Measurements from ENCODE around the gene SLC25A5.

The SLC25A5 gene

DNA sequence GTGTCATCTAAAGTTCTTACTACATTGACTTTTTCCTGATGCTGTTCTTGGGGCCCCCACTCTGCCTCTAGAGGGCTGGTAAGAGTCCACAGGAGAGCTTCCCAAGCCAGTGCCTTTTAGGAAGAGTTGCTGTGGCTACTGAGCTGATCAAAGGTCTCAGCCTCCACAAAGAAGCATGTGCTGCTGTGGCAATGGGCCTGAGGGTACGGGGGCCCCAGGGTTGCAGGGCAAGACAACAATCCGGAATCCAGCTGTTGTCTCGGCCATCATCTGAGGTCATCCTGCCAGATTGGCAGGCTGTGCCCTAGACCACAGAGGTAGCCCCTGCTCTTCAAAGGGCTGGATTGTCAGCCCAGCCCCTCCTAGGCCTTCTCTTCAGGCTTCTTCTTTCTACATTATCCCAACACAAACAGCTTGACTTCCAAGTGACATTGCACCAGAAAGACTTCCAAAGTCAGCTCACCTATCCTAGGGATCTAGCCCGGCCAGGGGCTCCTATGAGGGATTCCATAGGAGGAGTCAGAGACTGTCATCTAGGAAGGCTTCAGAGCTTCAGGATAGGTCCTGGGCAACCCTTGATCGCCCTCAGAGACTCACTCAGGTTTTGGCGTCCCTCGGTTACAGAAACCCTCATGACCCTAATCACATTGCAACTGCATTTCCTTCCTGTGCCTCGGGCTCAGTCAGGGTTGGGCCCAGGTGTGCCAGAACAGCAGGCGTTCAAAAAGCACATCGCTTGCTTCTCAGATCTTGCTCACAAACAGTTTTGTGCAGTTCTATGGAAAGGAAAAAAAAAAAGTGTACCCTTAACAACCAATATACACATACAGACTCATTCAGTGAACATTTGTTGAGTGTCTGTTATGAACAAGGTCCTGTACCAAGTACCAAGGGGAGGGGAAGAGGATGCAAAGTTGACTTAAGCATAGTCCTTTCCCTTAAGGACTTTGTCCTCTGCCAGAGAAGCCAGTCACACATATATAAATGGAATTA, 27.8 kb downstream of the SLC25A5 start:
- TF ChIP-seq ZFP3 (CRISPR knock-in tag; IDR thresholded peaks at IDR 0.05) (no peak), TCF4 (CRISPR knock-in tag; IDR thresholded peaks at IDR 0.05; ENCODE audit: borderline replicate concordance) (no peak), TSHZ2 (CRISPR knock-in tag; IDR thresholded peaks at IDR 0.05) (no peak), ARNTL (CRISPR knock-in tag; IDR thresholded peaks at IDR 0.05; ENCODE audit: borderline replicate concordance, low read depth) (no peak), ZNF8 (CRISPR knock-in tag; IDR thresholded peaks at IDR 0.05) (no peak), ZNF70 (CRISPR knock-in tag; IDR thresholded peaks at IDR 0.05) (no peak), ZC3H10 (CRISPR knock-in tag; IDR thresholded peaks at IDR 0.05) (no peak), OSR1 (CRISPR knock-in tag; IDR thresholded peaks at IDR 0.05) (no peak), SNAI2 (CRISPR knock-in tag; IDR thresholded peaks at IDR 0.05) (no peak), ZFP30 (CRISPR knock-in tag; IDR thresholded peaks at IDR 0.05) (no peak), BACH2 (CRISPR knock-in tag; IDR thresholded peaks at IDR 0.05; ENCODE audit: borderline replicate concordance) (no peak), GLIS3 (CRISPR knock-in tag; IDR thresholded peaks at IDR 0.05) (no peak), PPARA (CRISPR knock-in tag; IDR thresholded peaks at IDR 0.05; ENCODE audit: borderline replicate concordance) (no peak), CSRNP3 (CRISPR knock-in tag; IDR thresholded peaks at IDR 0.05) (no peak), TOX (CRISPR knock-in tag; IDR thresholded peaks at IDR 0.05; ENCODE audit: borderline replicate concordance) (no peak), ESRRG (CRISPR knock-in tag; IDR thresholded peaks at IDR 0.05) (no peak)
- TF ChIP-seq, protein P1, sequence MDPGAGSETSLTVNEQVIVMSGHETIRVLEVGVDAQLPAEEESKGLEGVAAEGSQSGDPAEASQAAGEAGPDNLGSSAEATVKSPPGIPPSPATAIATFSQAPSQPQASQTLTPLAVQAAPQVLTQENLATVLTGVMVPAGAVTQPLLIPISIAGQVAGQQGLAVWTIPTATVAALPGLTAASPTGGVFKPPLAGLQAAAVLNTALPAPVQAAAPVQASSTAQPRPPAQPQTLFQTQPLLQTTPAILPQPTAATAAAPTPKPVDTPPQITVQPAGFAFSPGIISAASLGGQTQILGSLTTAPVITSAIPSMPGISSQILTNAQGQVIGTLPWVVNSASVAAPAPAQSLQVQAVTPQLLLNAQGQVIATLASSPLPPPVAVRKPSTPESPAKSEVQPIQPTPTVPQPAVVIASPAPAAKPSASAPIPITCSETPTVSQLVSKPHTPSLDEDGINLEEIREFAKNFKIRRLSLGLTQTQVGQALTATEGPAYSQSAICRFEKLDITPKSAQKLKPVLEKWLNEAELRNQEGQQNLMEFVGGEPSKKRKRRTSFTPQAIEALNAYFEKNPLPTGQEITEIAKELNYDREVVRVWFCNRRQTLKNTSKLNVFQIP (CRISPR knock-in tag; IDR thresholded peaks at IDR 0.05; ENCODE audit: borderline replicate concordance, low read depth) = no peak
- TF ChIP-seq, protein P2, sequence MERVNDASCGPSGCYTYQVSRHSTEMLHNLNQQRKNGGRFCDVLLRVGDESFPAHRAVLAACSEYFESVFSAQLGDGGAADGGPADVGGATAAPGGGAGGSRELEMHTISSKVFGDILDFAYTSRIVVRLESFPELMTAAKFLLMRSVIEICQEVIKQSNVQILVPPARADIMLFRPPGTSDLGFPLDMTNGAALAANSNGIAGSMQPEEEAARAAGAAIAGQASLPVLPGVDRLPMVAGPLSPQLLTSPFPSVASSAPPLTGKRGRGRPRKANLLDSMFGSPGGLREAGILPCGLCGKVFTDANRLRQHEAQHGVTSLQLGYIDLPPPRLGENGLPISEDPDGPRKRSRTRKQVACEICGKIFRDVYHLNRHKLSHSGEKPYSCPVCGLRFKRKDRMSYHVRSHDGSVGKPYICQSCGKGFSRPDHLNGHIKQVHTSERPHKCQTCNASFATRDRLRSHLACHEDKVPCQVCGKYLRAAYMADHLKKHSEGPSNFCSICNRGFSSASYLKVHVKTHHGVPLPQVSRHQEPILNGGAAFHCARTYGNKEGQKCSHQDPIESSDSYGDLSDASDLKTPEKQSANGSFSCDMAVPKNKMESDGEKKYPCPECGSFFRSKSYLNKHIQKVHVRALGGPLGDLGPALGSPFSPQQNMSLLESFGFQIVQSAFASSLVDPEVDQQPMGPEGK (CRISPR knock-in tag; IDR thresholded peaks at IDR 0.05; ENCODE audit: borderline replicate concordance) = no peak
- TF ChIP-seq, protein P3, sequence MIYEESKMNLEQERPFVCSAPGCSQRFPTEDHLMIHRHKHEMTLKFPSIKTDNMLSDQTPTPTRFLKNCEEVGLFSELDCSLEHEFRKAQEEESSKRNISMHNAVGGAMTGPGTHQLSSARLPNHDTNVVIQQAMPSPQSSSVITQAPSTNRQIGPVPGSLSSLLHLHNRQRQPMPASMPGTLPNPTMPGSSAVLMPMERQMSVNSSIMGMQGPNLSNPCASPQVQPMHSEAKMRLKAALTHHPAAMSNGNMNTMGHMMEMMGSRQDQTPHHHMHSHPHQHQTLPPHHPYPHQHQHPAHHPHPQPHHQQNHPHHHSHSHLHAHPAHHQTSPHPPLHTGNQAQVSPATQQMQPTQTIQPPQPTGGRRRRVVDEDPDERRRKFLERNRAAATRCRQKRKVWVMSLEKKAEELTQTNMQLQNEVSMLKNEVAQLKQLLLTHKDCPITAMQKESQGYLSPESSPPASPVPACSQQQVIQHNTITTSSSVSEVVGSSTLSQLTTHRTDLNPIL (CRISPR knock-in tag; IDR thresholded peaks at IDR 0.05; ENCODE audit: low read depth) = no peak
- ATAC-seq = no peak

GRCh38 chrX:119497185-119497584, 28.9 kb downstream of the SLC25A5 start:
- TF ChIP-seq CSDC2 (CRISPR knock-in tag; IDR thresholded peaks at IDR 0.05) = no peak
- no peak for TF ChIP-seq ZNF8 (CRISPR knock-in tag; IDR thresholded peaks at IDR 0.05)
- TF ChIP-seq TOX (CRISPR knock-in tag; IDR thresholded peaks at IDR 0.05; ENCODE audit: borderline replicate concordance) = no peak
- TF ChIP-seq GLIS3 (CRISPR knock-in tag; IDR thresholded peaks at IDR 0.05) = no peak
- no peak for TF ChIP-seq RARB (CRISPR knock-in tag; IDR thresholded peaks at IDR 0.05)
- TF ChIP-seq ZFP30 (CRISPR knock-in tag; IDR thresholded peaks at IDR 0.05) = no peak
- no peak for TF ChIP-seq ZC3H10 (CRISPR knock-in tag; IDR thresholded peaks at IDR 0.05)
- TF ChIP-seq OSR1 (CRISPR knock-in tag; IDR thresholded peaks at IDR 0.05) = no peak
- TF ChIP-seq ZNF565 (CRISPR knock-in tag; conservative IDR thresholded peaks at IDR 0.05; ENCODE audit: low read depth) = no peak
- no peak for TF ChIP-seq ESRRG (CRISPR knock-in tag; IDR thresholded peaks at IDR 0.05)
- TF ChIP-seq, protein P3 (CRISPR knock-in tag; IDR thresholded peaks at IDR 0.05; ENCODE audit: low read depth) = no peak
- no peak for TF ChIP-seq ARNTL (CRISPR knock-in tag; IDR thresholded peaks at IDR 0.05; ENCODE audit: borderline replicate concordance, low read depth)
- TF ChIP-seq, protein P1 (CRISPR knock-in tag; IDR thresholded peaks at IDR 0.05; ENCODE audit: borderline replicate concordance, low read depth) = no peak
- ATAC-seq = no peak

Measured in SK-N-SH treated with all-trans-retinoic acid at 6 μM for 48 hours (cell line).